ENCODE measurements around the gene XYLT1.
A peak's percentile ranks its signal among the peaks of the same experiment; 100 is the strongest.

The XYLT1 gene

DNA sequence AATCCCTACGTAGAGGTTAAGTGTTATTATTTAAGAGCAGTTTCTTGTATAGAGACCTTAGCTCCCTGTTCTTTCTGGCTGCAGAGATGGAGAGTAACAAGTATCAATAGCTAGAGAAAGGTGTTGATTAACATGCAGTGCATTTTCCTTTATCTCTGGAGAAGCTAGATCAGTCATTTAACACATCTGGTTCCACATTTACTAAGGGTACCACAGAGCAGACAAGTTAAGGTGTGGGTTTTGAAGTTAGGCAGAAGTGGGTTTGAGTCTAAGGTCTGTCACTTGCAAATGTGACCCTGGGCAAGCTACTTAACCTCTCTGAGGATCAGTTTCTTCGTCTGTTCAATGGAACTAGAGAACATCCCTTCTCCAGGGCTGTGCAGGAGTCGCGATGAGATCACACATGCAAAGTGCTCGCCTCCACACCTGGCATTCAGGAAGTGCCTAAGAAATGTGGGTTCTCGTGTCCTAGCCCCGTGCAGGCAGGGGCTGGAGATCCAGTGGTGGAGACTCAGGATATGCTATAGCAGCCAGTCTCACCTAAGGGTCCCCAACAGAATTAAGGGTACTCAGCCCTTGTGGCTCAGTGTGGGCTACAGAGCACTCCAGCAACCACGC lies 224.4 kb downstream of the XYLT1 start:
- no peak for DNase-seq

DNA sequence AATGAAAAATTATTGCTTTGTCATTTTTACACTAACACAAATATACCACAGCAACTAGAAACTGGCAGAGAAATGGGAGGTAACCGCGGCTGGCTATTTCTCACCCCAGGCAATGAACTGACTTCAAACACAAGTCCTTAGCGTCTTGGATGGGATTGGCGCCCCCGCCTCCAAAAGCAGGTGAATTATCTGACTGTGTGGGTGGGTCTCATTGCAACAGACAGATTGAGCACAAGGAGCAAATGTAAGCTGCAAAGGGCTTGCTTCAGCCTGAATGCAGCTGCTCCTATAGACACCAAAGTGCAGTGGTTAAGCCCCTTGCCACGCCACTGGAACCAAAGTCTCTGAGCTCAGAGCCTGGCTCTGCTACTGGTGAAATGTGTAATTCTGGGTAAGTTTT lies 225.0 kb downstream of the XYLT1 start:
- DNase-seq: no peak

DNA sequence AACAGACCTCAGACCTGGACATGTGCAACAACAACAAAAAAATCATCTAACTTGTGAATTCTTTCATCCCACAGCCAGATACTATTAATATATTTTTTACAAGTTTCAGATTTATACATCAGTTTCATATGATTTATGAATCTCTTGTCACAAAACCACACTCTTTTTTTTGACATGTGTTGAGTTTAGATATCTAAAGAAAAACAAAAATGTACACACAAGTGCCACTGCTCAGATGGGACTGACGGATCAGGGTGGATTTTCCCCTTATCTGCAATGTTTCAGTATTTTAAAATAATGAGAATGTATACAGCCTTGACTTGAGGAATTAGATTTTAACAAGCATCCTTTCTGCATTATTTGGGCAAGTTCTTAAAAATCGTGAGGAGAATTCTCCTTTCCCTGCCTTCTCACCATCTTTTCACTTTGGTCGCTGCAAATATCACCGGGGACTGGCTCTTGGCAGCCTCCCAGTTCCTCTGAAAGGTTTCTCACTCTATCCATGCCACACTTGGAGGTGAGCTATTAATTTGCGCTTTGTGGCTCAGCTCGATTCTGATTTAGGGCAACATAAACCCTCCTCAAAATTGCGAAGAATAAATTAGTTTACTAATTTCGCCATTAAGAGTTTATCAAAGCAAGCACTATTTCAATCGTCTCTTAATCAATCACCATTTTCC lies 225.7 kb downstream of the XYLT1 start:
- no peak for DNase-seq

DNA sequence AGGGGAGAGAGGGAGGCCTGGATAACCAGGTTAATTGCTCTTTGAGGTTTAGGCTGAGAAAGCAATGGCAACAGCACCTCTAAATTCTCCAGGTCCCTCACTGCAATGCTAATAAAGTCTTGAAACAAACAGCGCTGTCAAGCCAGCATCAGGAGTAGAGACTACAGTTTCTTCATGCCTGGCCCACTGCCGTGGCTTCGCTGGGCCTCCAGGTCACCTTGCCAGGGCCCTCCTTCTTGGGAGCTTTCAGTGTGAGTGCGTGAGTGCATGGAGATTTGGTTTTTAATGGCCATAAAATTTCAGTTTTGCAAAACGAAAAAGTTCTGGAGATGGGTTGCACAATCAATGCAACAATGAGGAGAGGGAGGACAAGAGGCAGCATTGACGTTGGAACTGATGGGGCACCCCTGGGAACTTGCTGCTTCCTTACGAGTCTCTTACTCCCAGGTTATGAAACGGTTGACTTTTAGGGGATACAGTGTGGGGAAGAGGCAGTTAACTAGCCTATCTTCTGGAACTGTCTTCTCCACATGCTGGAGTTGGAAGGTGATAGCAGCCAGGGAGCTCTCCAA lies 229.4 kb downstream of the XYLT1 start:
- DNase-seq: no peak

DNA sequence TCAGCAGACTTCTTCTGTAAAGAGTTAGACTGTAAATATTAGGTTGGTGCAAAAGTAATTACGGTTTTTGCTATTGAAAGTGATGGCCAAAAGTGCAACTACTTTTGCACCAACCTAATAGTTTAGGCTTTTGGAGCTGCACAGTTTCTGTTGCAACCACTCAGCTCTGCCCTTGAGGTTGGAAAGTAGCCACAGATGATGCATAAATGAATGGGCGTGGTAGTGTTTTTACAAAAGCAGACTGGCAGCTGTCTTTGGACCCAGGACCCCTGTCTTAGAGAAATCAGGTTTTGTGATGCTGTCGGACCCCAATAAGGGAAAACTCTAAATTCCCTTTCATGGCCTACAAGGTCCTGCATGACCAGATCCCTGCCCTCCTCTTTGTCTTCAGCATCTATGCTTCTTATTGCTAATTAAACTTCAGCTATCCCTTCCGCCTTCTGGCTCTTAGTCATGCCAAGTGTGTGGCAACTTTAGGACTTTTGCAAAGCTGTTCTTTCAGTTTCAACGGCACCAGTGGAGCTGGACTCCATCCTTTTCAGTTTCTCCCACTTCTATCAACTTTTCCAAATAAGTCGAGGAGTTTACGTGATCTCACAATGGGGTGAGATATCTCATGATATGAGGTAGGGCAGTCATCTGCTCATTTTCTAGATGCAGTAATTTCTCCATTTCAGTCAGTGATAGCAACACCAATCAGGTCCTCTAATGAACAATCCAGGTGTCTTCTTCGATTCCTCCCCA lies 232.3 kb downstream of the XYLT1 start:
- no peak for DNase-seq

DNA sequence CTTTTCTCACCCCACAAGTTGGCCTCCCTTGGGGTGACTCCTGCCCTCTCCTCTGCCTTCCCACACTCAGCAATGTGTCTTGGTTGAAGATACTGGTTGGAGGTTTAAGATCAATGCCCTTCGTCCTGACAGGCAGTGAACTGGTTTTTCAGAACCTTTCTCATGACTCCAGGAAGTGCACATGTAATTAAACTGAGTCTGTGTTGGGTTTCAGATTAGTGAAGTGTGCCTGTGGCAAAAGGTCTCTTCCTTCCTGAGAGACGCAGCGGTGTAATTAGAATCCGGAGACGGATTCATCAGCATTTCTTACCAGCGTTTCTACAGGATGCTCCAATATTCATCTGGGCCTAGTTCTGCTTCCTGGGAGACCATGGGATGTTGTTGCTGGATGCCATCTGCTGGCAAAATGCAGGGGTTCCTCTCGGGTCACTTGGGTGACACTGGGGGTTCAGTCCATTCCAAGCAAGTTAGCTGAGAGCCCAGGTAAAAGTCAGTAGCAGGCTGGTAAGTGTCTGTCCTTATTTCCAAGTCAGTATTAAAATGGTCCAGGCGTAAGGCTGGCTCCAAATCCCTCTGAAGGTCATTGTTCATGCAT lies 233.3 kb downstream of the XYLT1 start:
- no peak for DNase-seq

DNA sequence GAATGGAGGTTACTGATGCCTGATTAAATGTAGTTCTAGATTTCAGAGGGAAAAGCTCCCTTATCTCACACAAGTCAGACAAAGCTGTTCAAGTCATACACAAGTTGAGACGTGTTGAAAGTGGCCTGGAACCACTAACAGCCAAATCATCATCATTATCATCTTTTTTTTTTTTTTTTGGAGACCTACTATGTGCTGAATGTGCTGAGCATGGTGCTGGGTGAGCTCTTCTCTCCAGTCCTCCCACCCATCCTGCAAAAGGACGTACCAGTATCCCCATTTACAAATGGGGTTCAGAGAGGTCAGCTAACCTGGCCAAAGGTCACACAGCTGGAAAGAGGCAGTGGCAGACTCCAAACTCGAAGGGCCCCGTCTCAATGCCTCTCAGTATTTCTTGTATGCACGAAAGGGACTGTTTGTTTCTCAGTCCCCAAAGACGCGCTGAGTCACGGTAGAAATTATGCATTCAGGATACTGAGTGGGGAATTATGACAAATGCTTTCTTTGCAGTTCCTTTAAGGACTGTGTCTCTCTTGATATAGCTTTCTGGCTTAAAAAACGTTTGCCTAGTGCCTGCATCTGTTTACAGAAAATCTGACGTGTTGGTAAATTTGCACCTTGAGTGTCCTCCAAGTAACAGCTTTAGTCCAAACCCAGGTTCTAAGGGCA lies 235.5 kb downstream of the XYLT1 start:
- no peak for DNase-seq

DNA sequence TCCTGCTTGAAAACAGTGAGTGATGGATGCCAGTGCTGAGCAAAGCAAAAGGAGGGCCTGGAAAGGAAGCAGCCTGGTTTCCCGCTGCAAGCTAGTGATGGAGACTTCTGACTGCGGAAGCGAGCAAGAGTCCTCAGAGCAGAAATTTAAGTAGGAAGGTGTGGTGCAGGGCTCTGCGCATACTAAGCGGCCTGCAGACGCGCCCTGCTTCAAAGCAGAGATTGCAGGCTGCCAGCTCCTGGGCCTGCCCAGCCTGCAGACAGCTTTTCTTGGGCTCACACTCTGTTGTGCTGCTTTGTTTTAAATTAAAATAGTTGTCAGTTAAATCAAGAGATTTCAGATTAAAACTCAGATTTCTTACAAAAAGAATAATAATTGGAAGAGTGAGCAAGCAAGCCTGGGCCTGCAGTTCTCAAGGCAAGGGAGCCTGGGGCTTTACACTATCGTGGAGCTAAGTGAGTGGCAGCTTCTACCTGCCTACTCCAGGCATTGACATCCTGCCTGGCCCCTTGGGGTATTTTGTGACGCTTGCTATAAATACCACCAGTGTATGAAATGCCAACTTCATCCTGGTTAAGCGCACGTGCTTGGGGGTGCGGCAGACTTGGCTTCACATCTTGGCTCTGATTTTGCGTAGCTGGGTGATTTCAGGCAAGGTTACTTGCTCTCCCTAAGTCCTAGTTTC lies 237.3 kb downstream of the XYLT1 start:
- DNase-seq: no peak

DNA sequence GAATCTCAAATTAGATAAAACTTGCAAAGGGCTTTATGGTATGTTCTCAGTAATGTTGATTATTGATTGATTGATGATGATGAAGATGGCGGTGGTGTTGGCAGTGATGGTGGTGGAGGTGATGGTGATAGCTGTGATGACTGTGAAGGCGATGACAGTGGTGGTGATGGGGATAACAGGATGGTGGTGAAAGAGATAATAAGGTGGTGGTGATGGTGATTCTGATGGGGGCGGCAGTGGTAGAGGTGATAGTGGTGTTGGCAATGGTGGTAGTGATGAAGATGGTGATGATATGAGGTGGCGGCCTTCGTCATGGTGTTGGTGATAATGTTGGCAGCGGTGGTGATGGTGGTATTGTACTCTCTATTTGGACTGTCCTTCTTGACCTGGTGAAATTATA lies 238.3 kb downstream of the XYLT1 start:
- no peak for DNase-seq

DNA sequence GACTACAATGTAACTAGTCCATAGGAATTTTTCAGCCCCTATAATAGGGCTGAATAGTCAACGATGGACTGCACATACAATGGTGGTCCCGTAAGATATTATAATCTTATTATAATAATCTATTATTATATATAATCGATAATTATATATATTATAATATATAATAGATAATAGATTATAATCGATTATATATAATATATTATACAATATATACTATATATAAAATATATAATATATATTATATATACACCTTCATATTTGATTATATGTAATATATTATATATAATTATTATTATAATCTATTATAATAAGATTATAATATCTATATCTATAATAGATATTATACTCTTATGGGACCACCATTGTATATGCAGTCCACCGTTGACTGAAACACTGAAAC lies 238.8 kb downstream of the XYLT1 start:
- DNase-seq: no peak

DNA sequence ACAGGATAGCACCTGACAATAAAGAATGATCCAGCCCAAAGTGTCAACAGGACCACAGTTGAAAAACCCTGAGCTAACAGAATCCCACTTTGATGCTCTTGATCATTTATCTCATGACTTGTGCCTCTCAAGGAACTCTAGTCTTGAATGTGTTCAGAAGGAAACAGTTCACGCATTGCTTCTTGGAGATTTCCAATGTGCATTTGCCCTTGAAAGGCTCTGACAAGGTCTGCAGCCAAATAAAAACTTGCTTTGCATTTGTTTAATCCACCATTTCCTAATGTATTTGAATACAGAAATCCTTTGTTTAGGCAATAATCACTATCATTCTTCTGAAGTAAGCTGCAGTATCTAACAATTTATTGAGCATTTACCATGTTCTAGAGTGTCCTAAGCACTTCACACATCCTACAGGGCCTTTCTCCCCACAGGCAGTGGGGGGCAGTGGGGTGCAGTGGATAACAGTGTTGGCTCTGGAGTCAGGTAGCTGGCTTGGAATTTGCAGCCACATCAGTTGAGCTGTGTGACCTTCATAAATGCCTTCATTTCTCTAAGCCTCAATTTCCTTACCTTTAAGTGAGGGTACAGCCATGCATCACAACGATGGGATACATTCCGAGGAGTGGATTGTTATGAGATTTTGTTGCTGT lies 239.7 kb downstream of the XYLT1 start:
- no peak for DNase-seq

DNA sequence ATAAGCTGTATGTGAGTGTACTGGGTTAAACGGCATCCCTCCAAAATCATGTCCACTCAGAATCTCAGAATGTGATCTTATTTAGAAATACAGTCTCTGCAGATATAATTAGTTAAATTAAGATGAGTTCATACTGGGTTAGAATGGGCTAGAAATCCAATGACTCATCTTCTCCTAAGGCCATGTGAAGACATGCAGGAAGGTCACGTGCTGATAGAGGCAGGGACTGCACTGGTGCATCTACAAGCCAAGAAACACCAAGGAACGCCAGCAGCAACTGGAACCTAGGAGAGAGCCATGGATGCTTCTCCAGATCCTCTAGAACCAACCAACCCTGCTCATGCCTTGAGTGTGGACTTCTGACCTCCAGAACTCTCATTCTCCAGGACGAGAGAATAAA lies 241.0 kb downstream of the XYLT1 start:
- DNase-seq: no peak

DNA sequence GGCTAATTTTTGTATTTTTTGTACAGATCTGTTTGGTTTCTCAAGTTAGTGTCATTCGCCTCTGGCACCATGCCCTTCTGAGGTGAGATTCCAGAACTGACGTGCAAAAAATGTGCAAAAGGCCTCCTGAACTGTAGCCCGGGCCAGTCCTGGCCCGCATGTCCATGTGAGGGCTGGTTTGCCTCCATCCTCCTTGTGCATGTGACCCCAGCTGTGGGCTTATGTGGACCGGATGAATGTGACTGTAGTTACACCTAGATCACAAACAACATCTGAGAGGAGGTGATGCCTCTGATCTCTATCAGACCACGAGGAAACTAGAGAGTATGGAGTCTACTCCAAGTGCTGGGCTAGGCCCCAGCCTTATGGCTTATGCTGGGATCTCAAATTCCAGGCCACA lies 241.6 kb downstream of the XYLT1 start:
- no peak for DNase-seq

DNA sequence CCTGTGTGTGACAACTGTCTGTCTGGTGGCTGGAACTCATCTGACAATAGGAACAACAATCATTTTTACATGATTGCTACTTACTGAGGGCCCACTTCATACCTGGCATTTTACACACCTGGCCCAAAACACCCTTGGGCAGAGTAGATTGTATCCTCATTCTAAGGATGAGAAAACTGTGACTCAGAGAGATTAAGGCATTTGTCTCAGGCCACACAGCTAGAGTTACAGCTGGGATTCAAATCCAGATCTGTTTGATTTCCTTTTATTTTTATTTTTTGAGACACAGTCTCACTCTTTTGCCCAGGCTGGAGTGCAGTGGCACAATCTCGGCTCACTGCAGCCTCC lies 242.1 kb downstream of the XYLT1 start:
- DNase-seq: no peak

DNA sequence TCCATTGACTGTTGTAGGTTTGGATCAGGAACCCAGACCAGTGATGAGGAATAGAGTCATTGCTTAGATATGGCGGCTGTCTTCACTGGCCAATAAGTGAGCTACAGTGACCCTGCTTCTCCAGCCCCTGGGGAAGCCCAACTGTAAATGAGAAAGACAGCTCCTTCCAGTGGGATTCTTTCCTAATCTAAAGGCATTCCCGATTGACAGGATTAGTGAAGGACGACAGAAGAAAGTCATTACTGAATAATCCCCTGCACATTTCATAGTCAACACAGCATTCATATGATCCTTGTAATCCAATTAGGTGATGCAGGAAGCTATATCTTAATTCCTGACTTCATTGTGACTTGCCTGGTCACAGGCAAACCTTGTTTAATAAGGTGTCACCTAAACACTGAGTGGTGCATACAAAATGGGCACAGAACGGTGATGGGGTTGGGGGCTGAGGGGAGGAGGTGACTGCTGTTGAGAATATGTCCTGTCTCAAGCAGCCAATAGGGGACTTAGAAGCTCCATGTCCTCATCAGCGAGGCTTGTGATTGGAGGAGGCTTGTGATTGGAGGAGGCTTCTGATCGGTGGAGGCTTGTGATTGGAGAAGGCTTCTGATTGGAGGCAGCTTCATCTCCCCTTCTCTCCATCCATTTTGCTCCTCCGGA lies 242.6 kb downstream of the XYLT1 start:
- no peak for DNase-seq

DNA sequence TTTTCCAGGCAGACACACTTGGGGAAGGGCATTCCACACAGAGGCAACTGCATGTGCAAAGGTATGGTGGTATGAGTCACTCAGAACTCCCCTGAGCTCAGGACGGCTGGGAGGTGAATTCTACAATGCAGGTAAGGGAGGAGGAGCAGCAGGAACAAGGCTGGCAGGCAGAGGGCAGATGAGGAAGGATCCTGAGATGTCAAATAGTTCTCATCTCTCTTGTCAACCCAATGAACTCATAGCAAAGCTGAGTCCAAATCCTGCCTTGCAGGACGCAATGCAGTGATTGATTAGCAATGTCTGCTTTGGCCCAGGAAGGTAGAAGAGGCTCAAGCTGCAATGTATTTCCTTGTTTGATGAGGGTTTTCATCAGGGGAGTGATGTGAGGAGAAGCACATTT lies 243.5 kb downstream of the XYLT1 start:
- DNase-seq: no peak

DNA sequence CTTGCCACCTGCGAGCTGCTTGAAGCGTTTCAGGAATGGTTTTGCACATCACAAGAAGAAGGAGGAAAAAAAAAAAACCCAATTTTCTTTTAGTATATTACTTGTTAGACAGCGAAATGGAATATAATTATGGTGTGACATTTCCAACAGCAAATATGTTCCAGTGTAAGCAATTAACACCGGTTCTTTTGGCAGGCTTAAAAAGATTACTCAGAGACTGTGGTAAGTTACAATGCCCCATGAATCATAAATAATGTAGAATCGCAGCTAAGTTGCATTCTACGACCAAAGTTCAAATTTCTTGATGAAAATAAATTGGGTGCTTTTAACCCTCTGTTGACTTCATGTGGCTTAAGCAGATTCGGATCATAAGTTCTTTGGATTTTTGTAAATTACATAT lies 245.2 kb downstream of the XYLT1 start:
- DNase-seq: no peak

DNA sequence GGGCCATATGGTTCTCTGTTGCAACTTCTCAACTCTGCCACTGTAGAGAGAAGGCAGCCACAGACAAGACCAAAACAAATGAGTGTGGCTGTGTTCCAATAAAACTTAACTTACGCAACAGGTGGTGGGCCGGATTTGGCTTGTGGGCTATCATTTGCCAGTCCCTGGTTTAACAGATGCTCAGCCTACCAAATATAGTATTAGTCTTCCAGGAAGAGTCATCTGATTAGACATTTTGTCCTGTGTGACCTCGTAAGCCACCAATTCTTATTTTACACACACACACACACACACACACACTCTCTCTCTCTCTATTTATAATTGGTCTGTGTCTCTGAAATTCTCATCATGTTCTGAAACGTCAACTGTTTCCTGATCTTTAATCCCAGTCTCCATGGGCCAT lies 245.9 kb downstream of the XYLT1 start:
- DNase-seq: peak; percentile 36

DNA sequence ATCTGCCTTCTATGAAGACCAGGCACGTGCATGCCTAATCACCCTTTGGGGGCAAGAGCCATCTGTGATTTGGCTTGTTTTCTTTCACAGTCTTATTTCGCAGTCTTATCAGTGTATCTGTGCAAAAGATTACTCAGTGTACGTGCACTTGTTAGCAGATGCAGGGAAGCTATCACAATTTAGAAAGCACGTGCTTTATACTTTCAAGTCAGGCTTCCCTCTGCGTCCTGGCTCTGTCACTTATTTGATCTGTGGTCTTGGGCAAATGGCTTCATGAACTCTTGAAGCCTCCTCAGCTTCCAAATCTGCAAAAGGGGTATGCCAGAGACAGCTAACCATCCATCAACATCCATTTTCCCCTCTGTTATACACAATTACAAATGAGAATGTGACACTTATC lies 246.4 kb downstream of the XYLT1 start:
- no peak for DNase-seq

DNA sequence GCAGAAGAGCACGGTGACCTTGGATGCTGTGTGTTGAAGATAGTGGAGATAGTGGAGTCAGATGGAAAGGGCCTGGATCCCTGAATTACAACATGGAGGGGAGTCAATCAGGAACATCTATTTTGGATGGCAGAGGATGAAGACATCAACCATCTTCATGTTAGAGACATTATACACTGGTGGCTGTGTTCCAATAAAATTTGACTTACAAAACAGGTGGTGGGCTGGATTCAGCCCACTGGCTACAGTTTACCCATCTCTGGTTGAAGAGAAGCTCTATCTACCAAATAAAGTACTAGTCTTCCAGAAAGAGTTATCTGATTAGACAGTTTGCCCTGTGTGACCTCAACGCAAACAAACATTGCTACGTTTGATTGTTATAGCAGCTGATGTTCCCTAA lies 247.2 kb downstream of the XYLT1 start:
- no peak for DNase-seq

DNA sequence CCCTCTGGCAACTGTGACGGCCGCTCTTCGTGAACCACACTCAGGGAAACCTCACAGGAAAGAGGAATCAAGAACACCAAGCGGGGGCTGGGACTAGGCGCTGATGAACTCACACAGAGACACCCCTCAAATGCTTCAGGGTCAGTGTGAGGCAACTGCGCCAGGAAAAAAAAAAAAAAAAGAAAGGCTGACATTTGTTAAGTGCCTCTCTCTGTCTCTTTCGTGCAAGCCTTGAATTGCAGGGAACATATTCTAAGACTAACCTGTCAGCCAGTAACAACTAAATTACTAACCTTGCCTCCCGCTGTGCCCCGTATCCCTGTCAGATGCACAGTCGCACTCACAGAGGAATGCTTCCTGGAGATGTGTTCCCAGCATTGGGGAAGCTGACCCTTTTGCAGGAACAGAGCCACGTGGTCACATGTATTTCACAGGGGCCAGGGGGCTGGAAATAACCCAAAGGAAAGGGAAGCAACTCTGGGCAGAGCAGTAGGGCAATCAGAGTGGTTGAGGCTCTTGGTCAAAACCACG lies 247.8 kb downstream of the XYLT1 start:
- DNase-seq: no peak
